ENCODE measurements around the gene GPX8.

DNA sequence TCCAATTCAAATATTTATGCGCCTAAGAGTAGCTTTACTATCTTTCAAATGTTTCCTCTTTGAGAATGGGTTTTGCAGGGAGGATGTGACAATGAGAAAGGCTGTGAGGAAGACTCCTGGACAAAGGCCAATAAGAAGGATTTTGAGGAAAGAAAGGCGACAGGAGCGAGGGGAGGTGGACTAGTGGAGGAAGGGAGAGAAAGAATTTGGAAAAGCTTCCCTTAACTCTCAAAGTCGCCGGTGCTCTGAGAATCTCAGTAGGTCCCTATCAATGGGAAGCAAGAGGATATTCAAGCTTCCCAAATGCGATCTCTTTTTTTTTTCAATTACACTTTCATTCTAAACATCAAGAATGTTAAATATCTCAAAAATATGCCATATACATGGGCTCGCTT, 15.8 kb downstream of the GPX8 start:
- TF ChIP-seq CTCF (IDR thresholded peaks at IDR 0.05) (no peak), SIN3A (IDR thresholded peaks at IDR 0.05; ENCODE audit: borderline replicate concordance, insufficient read depth, low read depth, low read length) (no peak), POLR2AphosphoS5 (IDR thresholded peaks at IDR 0.05; ENCODE audit: low read depth, low read length) (no peak), TCF7L2 (IDR thresholded peaks at IDR 0.05; ENCODE audit: low read depth, low read length) (no peak)
- TF ChIP-seq, protein P1, sequence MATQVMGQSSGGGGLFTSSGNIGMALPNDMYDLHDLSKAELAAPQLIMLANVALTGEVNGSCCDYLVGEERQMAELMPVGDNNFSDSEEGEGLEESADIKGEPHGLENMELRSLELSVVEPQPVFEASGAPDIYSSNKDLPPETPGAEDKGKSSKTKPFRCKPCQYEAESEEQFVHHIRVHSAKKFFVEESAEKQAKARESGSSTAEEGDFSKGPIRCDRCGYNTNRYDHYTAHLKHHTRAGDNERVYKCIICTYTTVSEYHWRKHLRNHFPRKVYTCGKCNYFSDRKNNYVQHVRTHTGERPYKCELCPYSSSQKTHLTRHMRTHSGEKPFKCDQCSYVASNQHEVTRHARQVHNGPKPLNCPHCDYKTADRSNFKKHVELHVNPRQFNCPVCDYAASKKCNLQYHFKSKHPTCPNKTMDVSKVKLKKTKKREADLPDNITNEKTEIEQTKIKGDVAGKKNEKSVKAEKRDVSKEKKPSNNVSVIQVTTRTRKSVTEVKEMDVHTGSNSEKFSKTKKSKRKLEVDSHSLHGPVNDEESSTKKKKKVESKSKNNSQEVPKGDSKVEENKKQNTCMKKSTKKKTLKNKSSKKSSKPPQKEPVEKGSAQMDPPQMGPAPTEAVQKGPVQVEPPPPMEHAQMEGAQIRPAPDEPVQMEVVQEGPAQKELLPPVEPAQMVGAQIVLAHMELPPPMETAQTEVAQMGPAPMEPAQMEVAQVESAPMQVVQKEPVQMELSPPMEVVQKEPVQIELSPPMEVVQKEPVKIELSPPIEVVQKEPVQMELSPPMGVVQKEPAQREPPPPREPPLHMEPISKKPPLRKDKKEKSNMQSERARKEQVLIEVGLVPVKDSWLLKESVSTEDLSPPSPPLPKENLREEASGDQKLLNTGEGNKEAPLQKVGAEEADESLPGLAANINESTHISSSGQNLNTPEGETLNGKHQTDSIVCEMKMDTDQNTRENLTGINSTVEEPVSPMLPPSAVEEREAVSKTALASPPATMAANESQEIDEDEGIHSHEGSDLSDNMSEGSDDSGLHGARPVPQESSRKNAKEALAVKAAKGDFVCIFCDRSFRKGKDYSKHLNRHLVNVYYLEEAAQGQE (IDR thresholded peaks at IDR 0.05; ENCODE audit: insufficient read depth in 1 of 2, low read depth in 2 of 2, low read length in 1 of 2): no peak
